ENCODE measurements around the gene C2orf15.

DNA sequence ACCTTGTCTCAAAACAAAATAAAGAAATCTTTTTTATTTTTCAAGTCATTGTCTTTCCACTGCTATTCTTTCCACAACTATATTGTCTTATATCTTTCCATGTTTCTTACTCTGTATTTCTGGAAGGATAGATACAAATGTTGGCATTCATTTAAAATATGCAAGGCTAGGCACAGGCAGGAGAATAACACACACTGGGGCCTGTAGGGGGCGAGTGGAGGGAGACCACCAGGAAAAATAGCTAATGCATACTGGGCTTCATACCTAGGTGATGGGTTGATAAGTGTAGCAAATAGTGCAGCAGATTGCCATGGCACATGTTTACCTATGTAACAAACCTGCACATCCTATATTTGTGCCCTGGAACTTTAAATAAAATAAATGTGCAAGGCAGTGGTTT, 49.0 kb downstream of the C2orf15 start:
- TF ChIP-seq, protein P1, sequence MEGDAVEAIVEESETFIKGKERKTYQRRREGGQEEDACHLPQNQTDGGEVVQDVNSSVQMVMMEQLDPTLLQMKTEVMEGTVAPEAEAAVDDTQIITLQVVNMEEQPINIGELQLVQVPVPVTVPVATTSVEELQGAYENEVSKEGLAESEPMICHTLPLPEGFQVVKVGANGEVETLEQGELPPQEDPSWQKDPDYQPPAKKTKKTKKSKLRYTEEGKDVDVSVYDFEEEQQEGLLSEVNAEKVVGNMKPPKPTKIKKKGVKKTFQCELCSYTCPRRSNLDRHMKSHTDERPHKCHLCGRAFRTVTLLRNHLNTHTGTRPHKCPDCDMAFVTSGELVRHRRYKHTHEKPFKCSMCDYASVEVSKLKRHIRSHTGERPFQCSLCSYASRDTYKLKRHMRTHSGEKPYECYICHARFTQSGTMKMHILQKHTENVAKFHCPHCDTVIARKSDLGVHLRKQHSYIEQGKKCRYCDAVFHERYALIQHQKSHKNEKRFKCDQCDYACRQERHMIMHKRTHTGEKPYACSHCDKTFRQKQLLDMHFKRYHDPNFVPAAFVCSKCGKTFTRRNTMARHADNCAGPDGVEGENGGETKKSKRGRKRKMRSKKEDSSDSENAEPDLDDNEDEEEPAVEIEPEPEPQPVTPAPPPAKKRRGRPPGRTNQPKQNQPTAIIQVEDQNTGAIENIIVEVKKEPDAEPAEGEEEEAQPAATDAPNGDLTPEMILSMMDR (conservative IDR thresholded peaks at IDR 0.05; ENCODE audit: low read length) = peak; percentile 41
- TF ChIP-seq EZH2phosphoT487 (IDR thresholded peaks at IDR 0.05; ENCODE audit: borderline replicate concordance, low read depth, low read length) = no peak
